Measurements from ENCODE around the gene GALNS. TPM values are rescaled to one million over a fixed set of nuclear protein-coding genes. Genes with fewer than 3 reads are reported as not detected.
A peak's percentile ranks its signal among the peaks of the same experiment; 100 is the strongest.

GALNS gene
- total and polyA plus RNA-seq, 2 donors (not counting 1 experiment from before 2014, with no cell fraction given), result 10.6 to 29.6 TPM

- Histone ChIP-seq H2AFZ (ENCODE audit: low read length) (no peak overlapping the region), H3K4me3 (replicated peaks in 1 of 4; ENCODE audit: control extremely low read depth in 1 of 4, insufficient read depth in 1 of 4, low read depth in 3 of 4, low read length in 4 of 4) (peak overlapping the region; percentile 61 to 75 (median 72)), H3K36me3 (ENCODE audit: control insufficient read depth, insufficient read depth, low read length) (peaks cover 22% of the 10 kb centered on the region), H3K79me2 (ENCODE audit: control insufficient read depth, insufficient read depth, low read length) (peaks cover 23% of the 10 kb centered on the region), H3K27ac (ENCODE audit: insufficient read depth, low read length) (peak overlapping the region; percentile 88), H3K4me1 (ENCODE audit: control insufficient read depth, extremely low read depth, insufficient read depth, low read length) (peaks cover 15% of the 10 kb centered on the region), H3K27me3 (ENCODE audit: control insufficient read depth, insufficient read depth, low read length) (no peaks in the 10 kb centered on the region), H3K9ac (ENCODE audit: insufficient read depth, low read length) (peak overlapping the region; percentile 91), H3K9me3 (ENCODE audit: control insufficient read depth, insufficient read depth, low read depth, low read length) (no peaks in the 10 kb centered on the region), H4K20me1 (ENCODE audit: control insufficient read depth, extremely low read depth, insufficient read depth, low read length) (no peaks in the 10 kb centered on the region), H3K4me2 (ENCODE audit: extremely low read depth, insufficient read depth, low read length) (peak overlapping the region; percentile 77)
- TF ChIP-seq EZH2 (IDR thresholded peaks at IDR 0.05; ENCODE audit: low read length, missing control alignments), result no peak
- no peak for TF ChIP-seq CTCF (conservative IDR thresholded peaks at IDR 0.05 in 1 of 2, IDR thresholded peaks at IDR 0.05 in 1 of 2; ENCODE audit: low read depth in 1 of 2, low read length in 2 of 2)
- no peak for DNase-seq (ENCODE audit: low read depth in 2 of 2)
Observed at GRCh38 chr16:88810166-88810911, 46.4 kb downstream of the GALNS start.

- Histone ChIP-seq H4K20me1 (ENCODE audit: control insufficient read depth, extremely low read depth, insufficient read depth, low read length) (no peaks in the 10 kb centered on the region), H3K27ac (ENCODE audit: insufficient read depth, low read length) (peak overlapping the region; percentile 14), H3K9ac (ENCODE audit: insufficient read depth, low read length) (no peak overlapping the region), H3K4me1 (ENCODE audit: control insufficient read depth, extremely low read depth, insufficient read depth, low read length) (peaks cover 17% of the 10 kb centered on the region), H3K79me2 (ENCODE audit: control insufficient read depth, insufficient read depth, low read length) (peaks cover 29% of the 10 kb centered on the region), H3K9me3 (ENCODE audit: control insufficient read depth, insufficient read depth, low read depth, low read length) (no peaks in the 10 kb centered on the region), H3K36me3 (ENCODE audit: control insufficient read depth, insufficient read depth, low read length) (peaks cover 25% of the 10 kb centered on the region), H3K4me2 (ENCODE audit: extremely low read depth, insufficient read depth, low read length) (peak overlapping the region; percentile 77), H3K4me3 (replicated peaks in 1 of 4; ENCODE audit: control extremely low read depth in 1 of 4, insufficient read depth in 1 of 4, low read depth in 3 of 4, low read length in 4 of 4) (peak overlapping the region in 1 of 4 experiments; percentile 73), H2AFZ (ENCODE audit: low read length) (no peak overlapping the region), H3K27me3 (ENCODE audit: control insufficient read depth, insufficient read depth, low read length) (no peaks in the 10 kb centered on the region)
- DNase-seq (ENCODE audit: low read depth in 2 of 2), result no peak
- TF ChIP-seq EZH2 (IDR thresholded peaks at IDR 0.05; ENCODE audit: low read length, missing control alignments) (no peak), CTCF (conservative IDR thresholded peaks at IDR 0.05 in 1 of 2, IDR thresholded peaks at IDR 0.05 in 1 of 2; ENCODE audit: low read depth in 1 of 2, low read length in 2 of 2) (no peak)
Observed at GRCh38 chr16:88809676-88810165, 47.0 kb downstream of the GALNS start.

GRCh38 chr16:88809068-88809675 is 47.6 kb downstream of the GALNS start:
- Histone ChIP-seq H3K36me3 (ENCODE audit: control insufficient read depth, insufficient read depth, low read length) (peaks cover 25% of the 10 kb centered on the region), H3K9ac (ENCODE audit: insufficient read depth, low read length) (no peak overlapping the region), H3K4me3 (replicated peaks in 1 of 4; ENCODE audit: control extremely low read depth in 1 of 4, insufficient read depth in 1 of 4, low read depth in 3 of 4, low read length in 4 of 4) (no peak overlapping the region), H2AFZ (ENCODE audit: low read length) (no peak overlapping the region), H3K27ac (ENCODE audit: insufficient read depth, low read length) (no peak overlapping the region), H4K20me1 (ENCODE audit: control insufficient read depth, extremely low read depth, insufficient read depth, low read length) (no peaks in the 10 kb centered on the region), H3K79me2 (ENCODE audit: control insufficient read depth, insufficient read depth, low read length) (peaks cover 34% of the 10 kb centered on the region), H3K4me1 (ENCODE audit: control insufficient read depth, extremely low read depth, insufficient read depth, low read length) (peaks cover 21% of the 10 kb centered on the region), H3K27me3 (ENCODE audit: control insufficient read depth, insufficient read depth, low read length) (no peaks in the 10 kb centered on the region), H3K4me2 (ENCODE audit: extremely low read depth, insufficient read depth, low read length) (no peak overlapping the region), H3K9me3 (ENCODE audit: control insufficient read depth, insufficient read depth, low read depth, low read length) (no peaks in the 10 kb centered on the region)
- no peak for DNase-seq (ENCODE audit: low read depth in 2 of 2)
- no peak for TF ChIP-seq CTCF (conservative IDR thresholded peaks at IDR 0.05 in 1 of 2, IDR thresholded peaks at IDR 0.05 in 1 of 2; ENCODE audit: low read depth in 1 of 2, low read length in 2 of 2)
